ENCODE results near the gene ANKRD7. TPM values are rescaled to one million over a fixed set of nuclear protein-coding genes. Genes with fewer than 3 reads are reported as not detected.

The ANKRD7 gene
- total and polyA plus RNA-seq, 4 donors: 0.42 TPM; not detected in 3

DNA sequence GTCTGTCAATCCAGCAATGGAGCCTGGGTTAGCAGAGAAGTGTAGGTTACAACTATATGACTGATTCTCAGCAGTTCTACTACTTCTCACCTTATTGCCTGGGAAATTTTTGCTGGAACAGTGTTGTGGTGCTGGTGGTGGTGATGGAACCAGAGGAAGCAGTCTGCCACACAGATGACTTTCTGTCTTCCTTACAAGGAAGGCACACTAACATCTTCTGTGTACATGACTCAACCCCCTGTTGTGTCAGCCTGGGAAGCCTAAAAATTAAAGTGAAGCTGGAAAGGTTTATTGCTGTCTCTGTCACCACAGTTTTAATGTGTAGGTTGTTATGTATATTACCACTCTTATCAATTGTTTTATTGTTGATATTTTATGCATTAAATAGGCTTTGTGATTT lies 40.3 kb downstream of the ANKRD7 start:
- Histone ChIP-seq H3K4me3 (ENCODE audit: low read depth in 1 of 3, low read length in 3 of 3) (no peak overlapping the region), H3K36me3 (ENCODE audit: control insufficient read depth in 4 of 4, insufficient read depth in 3 of 4, low read depth in 1 of 4, low read length in 3 of 4) (no peaks in the 10 kb centered on the region), H3K9me3 (ENCODE audit: control insufficient read depth in 4 of 4, low read length in 3 of 4) (no peaks in the 10 kb centered on the region), H3K27me3 (ENCODE audit: control insufficient read depth in 4 of 4, insufficient read depth in 4 of 4, low read length in 3 of 4) (peaks cover 0 to 2% (median 0%) of the 10 kb centered on the region in 4 donors), H3K4me1 (ENCODE audit: control insufficient read depth in 4 of 4, insufficient read depth in 4 of 4, low read length in 3 of 4) (no peaks in the 10 kb centered on the region), H3K27ac (ENCODE audit: low read depth in 1 of 2, low read length in 2 of 2) (no peak overlapping the region), H3K9ac (ENCODE audit: low read depth in 1 of 2, low read length in 2 of 2) (no peak overlapping the region)
- DNase-seq (ENCODE audit: low spot score): no peak
- no peak for TF ChIP-seq RXRA (IDR thresholded peaks at IDR 0.05)
- TF ChIP-seq, protein P1, sequence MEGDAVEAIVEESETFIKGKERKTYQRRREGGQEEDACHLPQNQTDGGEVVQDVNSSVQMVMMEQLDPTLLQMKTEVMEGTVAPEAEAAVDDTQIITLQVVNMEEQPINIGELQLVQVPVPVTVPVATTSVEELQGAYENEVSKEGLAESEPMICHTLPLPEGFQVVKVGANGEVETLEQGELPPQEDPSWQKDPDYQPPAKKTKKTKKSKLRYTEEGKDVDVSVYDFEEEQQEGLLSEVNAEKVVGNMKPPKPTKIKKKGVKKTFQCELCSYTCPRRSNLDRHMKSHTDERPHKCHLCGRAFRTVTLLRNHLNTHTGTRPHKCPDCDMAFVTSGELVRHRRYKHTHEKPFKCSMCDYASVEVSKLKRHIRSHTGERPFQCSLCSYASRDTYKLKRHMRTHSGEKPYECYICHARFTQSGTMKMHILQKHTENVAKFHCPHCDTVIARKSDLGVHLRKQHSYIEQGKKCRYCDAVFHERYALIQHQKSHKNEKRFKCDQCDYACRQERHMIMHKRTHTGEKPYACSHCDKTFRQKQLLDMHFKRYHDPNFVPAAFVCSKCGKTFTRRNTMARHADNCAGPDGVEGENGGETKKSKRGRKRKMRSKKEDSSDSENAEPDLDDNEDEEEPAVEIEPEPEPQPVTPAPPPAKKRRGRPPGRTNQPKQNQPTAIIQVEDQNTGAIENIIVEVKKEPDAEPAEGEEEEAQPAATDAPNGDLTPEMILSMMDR (IDR thresholded peaks at IDR 0.05; ENCODE audit: low read depth, low read length, missing input control): no peak
- no peak for TF ChIP-seq RAD21 (IDR thresholded peaks at IDR 0.05)
- no peak for TF ChIP-seq NR2F2 (IDR thresholded peaks at IDR 0.05)
- TF ChIP-seq EGR1 (IDR thresholded peaks at IDR 0.05; ENCODE audit: low read depth in 2 of 2): no peak
- no peak for TF ChIP-seq SP1 (IDR thresholded peaks at IDR 0.05)

DNA sequence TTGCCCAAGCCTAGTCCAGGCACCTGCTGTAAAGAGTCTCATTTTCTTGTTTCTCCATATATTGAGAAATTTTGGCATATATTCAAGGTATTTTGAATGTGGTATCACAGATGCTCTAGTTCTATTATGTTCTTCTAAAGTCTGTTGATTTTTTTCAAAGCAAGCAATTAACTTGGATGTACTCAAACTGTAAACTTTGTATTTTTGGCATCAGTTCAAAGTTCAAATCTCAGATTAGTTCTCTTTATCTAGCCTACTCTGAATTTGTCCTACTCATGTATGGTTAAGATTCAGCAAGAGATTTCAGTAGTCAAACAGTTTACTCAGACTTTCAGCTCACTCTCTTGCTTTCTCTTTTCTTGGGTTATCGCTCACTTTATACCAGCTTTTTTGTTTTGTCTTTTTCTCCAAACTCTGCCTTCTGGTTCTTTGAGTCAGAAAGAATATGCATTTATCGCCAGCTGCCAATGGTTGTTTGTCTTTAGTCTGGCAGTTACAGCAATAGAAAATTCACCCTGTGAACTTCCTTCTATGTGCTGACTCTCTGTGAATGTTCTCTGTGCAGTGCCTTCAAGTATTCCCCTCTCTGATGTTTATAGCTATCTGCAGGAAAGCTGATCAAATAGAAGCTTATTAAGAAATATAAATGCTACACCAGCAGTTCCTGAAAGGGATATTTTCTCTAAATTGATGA lies 56.0 kb downstream of the ANKRD7 start:
- peaks cover 0 to 2% (median 0%) of the 10 kb centered on the region in 4 donors for H3K27me3 ChIP-seq (ENCODE audit: control insufficient read depth in 4 of 4, insufficient read depth in 4 of 4, low read length in 3 of 4)
- no peak for DNase-seq (ENCODE audit: low spot score)
- no peaks in the 10 kb centered on the region for H3K36me3 ChIP-seq (ENCODE audit: control insufficient read depth in 4 of 4, insufficient read depth in 3 of 4, low read depth in 1 of 4, low read length in 3 of 4)
- H3K4me1 ChIP-seq (ENCODE audit: control insufficient read depth in 4 of 4, insufficient read depth in 4 of 4, low read length in 3 of 4): no peaks in the 10 kb centered on the region
- H3K9ac ChIP-seq (ENCODE audit: low read depth in 1 of 2, low read length in 2 of 2): no peak overlapping the region
- WGBS: 19% methylated on average over 2 of the region's 2 CpGs
- no peaks in the 10 kb centered on the region for H3K9me3 ChIP-seq (ENCODE audit: control insufficient read depth in 4 of 4, low read length in 3 of 4)
- H3K4me3 ChIP-seq (ENCODE audit: low read depth in 1 of 3, low read length in 3 of 3): no peak overlapping the region
- TF ChIP-seq HNF4G (IDR thresholded peaks at IDR 0.05) (no peak), FOXA2 (IDR thresholded peaks at IDR 0.05) (no peak), TAF1 (conservative IDR thresholded peaks at IDR 0.05) (no peak), HNF4A (conservative IDR thresholded peaks at IDR 0.05) (no peak), SP1 (IDR thresholded peaks at IDR 0.05) (no peak), JUND (IDR thresholded peaks at IDR 0.05) (no peak), EGR1 (IDR thresholded peaks at IDR 0.05; ENCODE audit: low read depth in 2 of 2) (no peak)
- TF ChIP-seq, protein P2, sequence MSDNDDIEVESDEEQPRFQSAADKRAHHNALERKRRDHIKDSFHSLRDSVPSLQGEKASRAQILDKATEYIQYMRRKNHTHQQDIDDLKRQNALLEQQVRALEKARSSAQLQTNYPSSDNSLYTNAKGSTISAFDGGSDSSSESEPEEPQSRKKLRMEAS (IDR thresholded peaks at IDR 0.05): no peak
- TF ChIP-seq, protein P3, sequence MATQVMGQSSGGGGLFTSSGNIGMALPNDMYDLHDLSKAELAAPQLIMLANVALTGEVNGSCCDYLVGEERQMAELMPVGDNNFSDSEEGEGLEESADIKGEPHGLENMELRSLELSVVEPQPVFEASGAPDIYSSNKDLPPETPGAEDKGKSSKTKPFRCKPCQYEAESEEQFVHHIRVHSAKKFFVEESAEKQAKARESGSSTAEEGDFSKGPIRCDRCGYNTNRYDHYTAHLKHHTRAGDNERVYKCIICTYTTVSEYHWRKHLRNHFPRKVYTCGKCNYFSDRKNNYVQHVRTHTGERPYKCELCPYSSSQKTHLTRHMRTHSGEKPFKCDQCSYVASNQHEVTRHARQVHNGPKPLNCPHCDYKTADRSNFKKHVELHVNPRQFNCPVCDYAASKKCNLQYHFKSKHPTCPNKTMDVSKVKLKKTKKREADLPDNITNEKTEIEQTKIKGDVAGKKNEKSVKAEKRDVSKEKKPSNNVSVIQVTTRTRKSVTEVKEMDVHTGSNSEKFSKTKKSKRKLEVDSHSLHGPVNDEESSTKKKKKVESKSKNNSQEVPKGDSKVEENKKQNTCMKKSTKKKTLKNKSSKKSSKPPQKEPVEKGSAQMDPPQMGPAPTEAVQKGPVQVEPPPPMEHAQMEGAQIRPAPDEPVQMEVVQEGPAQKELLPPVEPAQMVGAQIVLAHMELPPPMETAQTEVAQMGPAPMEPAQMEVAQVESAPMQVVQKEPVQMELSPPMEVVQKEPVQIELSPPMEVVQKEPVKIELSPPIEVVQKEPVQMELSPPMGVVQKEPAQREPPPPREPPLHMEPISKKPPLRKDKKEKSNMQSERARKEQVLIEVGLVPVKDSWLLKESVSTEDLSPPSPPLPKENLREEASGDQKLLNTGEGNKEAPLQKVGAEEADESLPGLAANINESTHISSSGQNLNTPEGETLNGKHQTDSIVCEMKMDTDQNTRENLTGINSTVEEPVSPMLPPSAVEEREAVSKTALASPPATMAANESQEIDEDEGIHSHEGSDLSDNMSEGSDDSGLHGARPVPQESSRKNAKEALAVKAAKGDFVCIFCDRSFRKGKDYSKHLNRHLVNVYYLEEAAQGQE (IDR thresholded peaks at IDR 0.05): no peak
- TF ChIP-seq, protein P4, sequence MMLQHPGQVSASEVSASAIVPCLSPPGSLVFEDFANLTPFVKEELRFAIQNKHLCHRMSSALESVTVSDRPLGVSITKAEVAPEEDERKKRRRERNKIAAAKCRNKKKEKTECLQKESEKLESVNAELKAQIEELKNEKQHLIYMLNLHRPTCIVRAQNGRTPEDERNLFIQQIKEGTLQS (IDR thresholded peaks at IDR 0.05): no peak
- H3K27ac ChIP-seq (ENCODE audit: low read depth in 1 of 2, low read length in 2 of 2): no peak overlapping the region

Measured in liver (tissue), 9 donors.